PC-9 (cell line): ENCODE data around the gene PTRH2.

Source experiments
- EZH2 ChIP-seq: fragments of 200-600 bp; sonication (generic); IDR thresholded peaks from 2 replicates; pipeline ENCODE4 v1.8.0; 2017; ENCODE audit warnings: antibody characterized with exemption, low read depth
- TF ChIP-seq, protein P1 (sequence below): fragments of 200-600 bp; sonication (generic); conservative IDR thresholded peaks from 2 replicates; pipeline ENCODE4 v1.6.1; 2017; ENCODE audit warnings: mixed run types, antibody characterized with exemption, mild to moderate bottlenecking, moderate library complexity

DNA sequence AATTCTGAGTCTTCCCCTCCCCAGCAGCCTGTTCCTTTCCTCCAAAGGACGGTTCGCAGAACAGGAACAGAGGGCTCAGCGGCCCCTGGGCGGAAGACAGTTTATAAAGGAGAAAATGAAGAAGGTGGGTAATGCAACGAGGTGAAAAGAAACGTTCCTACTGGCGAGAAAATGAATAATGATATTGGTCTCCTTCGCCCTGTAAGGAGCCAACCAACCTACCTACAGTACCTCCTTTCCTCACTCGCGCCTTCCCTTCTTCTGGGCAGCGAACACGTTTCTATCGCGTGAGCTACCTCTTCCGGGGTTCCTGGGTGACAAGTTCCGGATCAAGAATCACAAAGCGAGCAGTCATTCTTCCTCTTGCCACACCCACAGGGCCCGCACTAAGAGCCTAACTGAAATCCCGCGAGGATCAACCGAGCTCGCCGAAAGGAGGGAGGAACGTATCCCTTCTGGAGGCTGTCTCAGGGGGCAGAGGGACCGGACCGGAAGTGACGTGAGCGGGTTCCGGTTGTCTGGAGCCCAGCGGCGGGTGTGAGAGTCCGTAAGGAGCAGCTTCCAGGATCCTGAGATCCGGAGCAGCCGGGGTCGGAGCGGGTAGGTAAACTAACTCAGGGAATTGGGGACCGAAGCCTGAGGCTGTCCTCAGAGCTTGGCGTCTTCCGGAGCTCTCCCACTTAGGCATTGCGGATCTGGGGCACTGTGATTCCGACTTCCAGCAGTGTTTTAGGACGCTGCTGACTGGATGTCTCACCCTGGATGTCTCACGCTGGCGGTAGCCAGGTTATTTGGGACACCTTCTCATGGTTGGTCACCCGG lies at the start of gene PTRH2, which contains the start of gene VMP1:
- TF ChIP-seq, protein P1, sequence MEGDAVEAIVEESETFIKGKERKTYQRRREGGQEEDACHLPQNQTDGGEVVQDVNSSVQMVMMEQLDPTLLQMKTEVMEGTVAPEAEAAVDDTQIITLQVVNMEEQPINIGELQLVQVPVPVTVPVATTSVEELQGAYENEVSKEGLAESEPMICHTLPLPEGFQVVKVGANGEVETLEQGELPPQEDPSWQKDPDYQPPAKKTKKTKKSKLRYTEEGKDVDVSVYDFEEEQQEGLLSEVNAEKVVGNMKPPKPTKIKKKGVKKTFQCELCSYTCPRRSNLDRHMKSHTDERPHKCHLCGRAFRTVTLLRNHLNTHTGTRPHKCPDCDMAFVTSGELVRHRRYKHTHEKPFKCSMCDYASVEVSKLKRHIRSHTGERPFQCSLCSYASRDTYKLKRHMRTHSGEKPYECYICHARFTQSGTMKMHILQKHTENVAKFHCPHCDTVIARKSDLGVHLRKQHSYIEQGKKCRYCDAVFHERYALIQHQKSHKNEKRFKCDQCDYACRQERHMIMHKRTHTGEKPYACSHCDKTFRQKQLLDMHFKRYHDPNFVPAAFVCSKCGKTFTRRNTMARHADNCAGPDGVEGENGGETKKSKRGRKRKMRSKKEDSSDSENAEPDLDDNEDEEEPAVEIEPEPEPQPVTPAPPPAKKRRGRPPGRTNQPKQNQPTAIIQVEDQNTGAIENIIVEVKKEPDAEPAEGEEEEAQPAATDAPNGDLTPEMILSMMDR, result no peak
- TF ChIP-seq EZH2, result no peak
